Thyroid gland (tissue), 4 donors: ENCODE results near the gene NDUFS6. TPM values are rescaled to one million over a fixed set of nuclear protein-coding genes. Genes with fewer than 3 reads are reported as not detected.

ENCODE experiments used
- DNase-seq, 2 donors: peaks; one replicate each; pipeline ENCODE4 v3.0.0-alpha.2; 2019
- H3K27ac ChIP-seq, 3 donors: fragments of 200-600 bp; sonication (generic); 1 replicate in 2 of 3; 2 replicates in 1 of 3; pipeline ENCODE4 v1.5.1; 2016 to 2019; ENCODE audit warnings: mild to moderate bottlenecking in 1 of 3, moderate library complexity in 1 of 3
- H3K27me3 ChIP-seq: fragments of 200-600 bp; sonication (generic); one replicate; pipeline ENCODE4 v1.5.1; 2019
- H3K36me3 ChIP-seq, 2 donors: fragments of 200-600 bp; sonication (generic); one replicate each; pipeline ENCODE4 v1.5.1; 2016 to 2019
- H3K4me1 ChIP-seq, 2 donors: fragments of 200-600 bp; sonication (generic); one replicate each; pipeline ENCODE4 v1.5.1; 2017 to 2019
- H3K4me3 ChIP-seq, 3 donors: fragments of 200-600 bp; sonication (generic); replicated peaks in 1 of 3; 1 replicate in 2 of 3; 2 replicates in 1 of 3; pipeline ENCODE4 v1.5.1; 2016; ENCODE audit warnings: mild to moderate bottlenecking in 1 of 3
- H3K9me3 ChIP-seq: fragments of 200-600 bp; sonication (generic); one replicate; pipeline ENCODE4 v1.5.1; 2017
- CTCF ChIP-seq, 6 experiments: fragments of 200-600 bp in 3 of 6; fragments of 450-650 bp in 3 of 6; sonication (generic) in 3 of 6; IDR thresholded peaks; one replicate each; pipeline ENCODE4 v1.5.1; 2016 to 2019; ENCODE audit warnings: antibody characterized with exemption in 6 of 6, mild to moderate bottlenecking in 2 of 6, inconsistent platforms in 1 of 6, moderate library complexity in 1 of 6
- POLR2A ChIP-seq, 2 donors: fragments of 450-650 bp; IDR thresholded peaks; one replicate each; pipeline ENCODE4 v1.6.1; 2017; ENCODE audit warnings: antibody characterized with exemption in 2 of 2, mild to moderate bottlenecking in 2 of 2, moderate library complexity in 1 of 2
- WGBS, 2 donors: methylation state at CpG; one replicate each; pipeline ENCODE4 v1.1.5; 2017; 5-methylcytosine and 5-hydroxymethylcytosine counted together
- intact Hi-C: fragments of 100-400 bp; cut with DNase I; formaldehyde crosslinking; loops from one replicate; pipeline ENCODE4 v1.15.1; 2023
- total RNA-seq, 4 donors: library from RNA; depleted of rRNA; stranded (reverse); fragments of >200 nt; gene quantifications; one replicate each; pipeline ENCODE4 v1.2.3, GENCODE V29; 2016

The NDUFS6 gene
- total RNA-seq, 4 donors from 2014 or later: 35.8 to 127 (median 54.4) TPM

- Histone ChIP-seq H3K36me3 (no peaks in the 10 kb centered on the region), H3K27me3 (no peaks in the 10 kb centered on the region), H3K4me3 (no peak overlapping the region), H3K4me1 (no peaks in the 10 kb centered on the region), H3K27ac (no peak overlapping the region), H3K9me3 (no peaks in the 10 kb centered on the region)
- no peak for TF ChIP-seq CTCF (IDR thresholded peaks at IDR 0.05)
- no peak for TF ChIP-seq POLR2A (IDR thresholded peaks at IDR 0.05)
- intact Hi-C loops: no loop called here
- 72 to 77% methylated on average over 18 to 22 of the region's 22 CpGs for WGBS, 2 donors
- DNase-seq: no peak
These were observed 32.9 kb downstream of the NDUFS6 start for GRCh38 chr5:1834022-1834551.

- H3K4me3 ChIP-seq: no peak overlapping the region
- no peak overlapping the region for H3K27ac ChIP-seq
- TF ChIP-seq POLR2A (IDR thresholded peaks at IDR 0.05) (no peak), CTCF (IDR thresholded peaks at IDR 0.05) (no peak)
- 62 to 63% methylated on average over 21 of the region's 21 CpGs for WGBS, 2 donors
- H3K27me3 ChIP-seq: no peaks in the 10 kb centered on the region
- intact Hi-C loops: no loop called here
- H3K36me3 ChIP-seq: no peaks in the 10 kb centered on the region
- no peaks in the 10 kb centered on the region for H3K4me1 ChIP-seq
- DNase-seq: no peak
- H3K9me3 ChIP-seq: no peaks in the 10 kb centered on the region
These were observed 33.7 kb downstream of the NDUFS6 start for GRCh38 chr5:1834721-1835429.

- WGBS, 2 donors: 83 to 86% methylated on average over 13 of the region's 13 CpGs
- Histone ChIP-seq H3K4me3 (no peak overlapping the region), H3K36me3 (no peaks in the 10 kb centered on the region), H3K27me3 (no peaks in the 10 kb centered on the region), H3K9me3 (no peaks in the 10 kb centered on the region), H3K27ac (no peak overlapping the region), H3K4me1 (no peaks in the 10 kb centered on the region)
- intact Hi-C loops: no loop called here
- DNase-seq: no peak
- TF ChIP-seq POLR2A (IDR thresholded peaks at IDR 0.05) (no peak), CTCF (IDR thresholded peaks at IDR 0.05) (no peak)
These were observed 34.2 kb downstream of the NDUFS6 start for GRCh38 chr5:1835431-1835830.

- Histone ChIP-seq H3K27me3 (no peaks in the 10 kb centered on the region), H3K36me3 (no peaks in the 10 kb centered on the region), H3K27ac (no peak overlapping the region), H3K9me3 (no peaks in the 10 kb centered on the region), H3K4me3 (no peak overlapping the region), H3K4me1 (no peaks in the 10 kb centered on the region)
- 71 to 73% methylated on average over 23 of the region's 23 CpGs for WGBS, 2 donors
- no peak for DNase-seq
- TF ChIP-seq POLR2A (IDR thresholded peaks at IDR 0.05): no peak
- TF ChIP-seq CTCF (IDR thresholded peaks at IDR 0.05): no peak
- intact Hi-C loops: no loop called here
These were observed 35.1 kb downstream of the NDUFS6 start for GRCh38 chr5:1836176-1836890.
